COR-L47 (cell line): ENCODE data around the gene PRLR.
"Not testable (repeated sequence)": the region's sequence is repeated elsewhere in the genome, so short reads cannot be mapped to it uniquely, and the experiment has no call there.

Experiments
- DNase-seq: peaks from one replicate; lab custom pipeline; 2025; lab: John Stamatoyannopoulos, UW

PRLR gene

GRCh38 chr5:35073160-35073559 is 157.1 kb downstream of the PRLR start:
- no peak for DNase-seq

GRCh38 chr5:35069188-35069587 is 161.1 kb downstream of the PRLR start:
- DNase-seq = no peak

- DNase-seq = no peak
These were observed 162.3 kb downstream of the PRLR start for GRCh38 chr5:35067985-35068384.

- DNase-seq = no peak
These were observed 164.0 kb downstream of the PRLR start for GRCh38 chr5:35066260-35066795.

- DNase-seq = no peak
These were observed 166.9 kb downstream of the PRLR start for GRCh38 chr5:35063414-35063813.

- no peak for DNase-seq
These were observed 169.0 kb downstream of the PRLR start for GRCh38 chr5:35061211-35061770.

GRCh38 chr5:35060236-35060635 is 170.1 kb downstream of the PRLR start:
- DNase-seq = no peak

GRCh38 chr5:35059251-35059650 is 171.0 kb downstream of the PRLR start:
- DNase-seq = no peak

- no peak for DNase-seq
These were observed 171.9 kb downstream of the PRLR start for GRCh38 chr5:35058374-35058788.

- no peak for DNase-seq
These were observed 173.6 kb downstream of the PRLR start for GRCh38 chr5:35056686-35057085.

- no peak for DNase-seq
These were observed 177.4 kb downstream of the PRLR start for GRCh38 chr5:35052838-35053237.

GRCh38 chr5:35050541-35051126 is 179.7 kb downstream of the PRLR start:
- DNase-seq = no peak

GRCh38 chr5:35048910-35049309 is 181.4 kb downstream of the PRLR start:
- no peak for DNase-seq

GRCh38 chr5:35047785-35048404 is 182.4 kb downstream of the PRLR start, which contains the start of gene AGXT2:
Gene AGXT2 (minus strand): TSS chr5:35047949. CDS start chr5:35047892, 57 bp downstream.
- DNase-seq = no peak

GRCh38 chr5:35046774-35047173 is 183.5 kb downstream of the PRLR start:
- DNase-seq = no peak

- no peak for DNase-seq
These were observed 185.0 kb downstream of the PRLR start for GRCh38 chr5:35045280-35045679.

GRCh38 chr5:35044649-35045048 is 185.6 kb downstream of the PRLR start:
- DNase-seq = no peak

- no peak for DNase-seq
These were observed 187.5 kb downstream of the PRLR start for GRCh38 chr5:35042781-35043180.

GRCh38 chr5:35041261-35041660 is 189.0 kb downstream of the PRLR start:
- DNase-seq = no peak

- no peak for DNase-seq
These were observed 191.4 kb downstream of the PRLR start for GRCh38 chr5:35038891-35039290.

- DNase-seq = no peak
These were observed 193.8 kb downstream of the PRLR start for GRCh38 chr5:35036536-35036935.

GRCh38 chr5:35035929-35036328 is 194.4 kb downstream of the PRLR start:
- not testable (repeated sequence) for DNase-seq

GRCh38 chr5:35035271-35035670 is 195.0 kb downstream of the PRLR start:
- no peak for DNase-seq
